CD14-positive monocyte (primary cell): Measurements from ENCODE around the gene CACNA1G. TPM values are rescaled to one million over a fixed set of nuclear protein-coding genes. Genes with fewer than 3 reads are reported as not detected.

Source experiments
- DNase-seq, 3 donors: peaks; one replicate each; pipeline ENCODE4 v3.0.0-alpha.2; 2011 to 2022
- H2AFZ ChIP-seq: 2 replicates; pipeline ENCODE4 v1.6.0; 2012; ENCODE audit warnings: mild to moderate bottlenecking, low read depth, low read length, inconsistent platforms; ENCODE audit not compliant: insufficient read depth, poor library complexity, severe bottlenecking
- H3K27ac ChIP-seq, 2 donors: 1 replicate in 1 of 2; 2 replicates in 1 of 2; pipeline ENCODE4 v1.5.1; 2012 to 2013; ENCODE audit warnings: low read length in 2 of 2, control low read depth in 1 of 2, inconsistent platforms in 1 of 2, low read depth in 1 of 2, mild to moderate bottlenecking in 1 of 2
- H3K27me3 ChIP-seq, 2 donors: one replicate each; pipeline versions ENCODE4 v1.6.0 to v1.6.1; 2011 to 2013; ENCODE audit warnings: low read length in 2 of 2; ENCODE audit not compliant: control insufficient read depth in 2 of 2, insufficient read depth in 2 of 2
- H3K36me3 ChIP-seq, 2 donors: replicated peaks in 1 of 2; 1 replicate in 1 of 2; 2 replicates in 1 of 2; pipeline versions ENCODE4 v1.5.1 to v1.6.1; 2012 to 2013; ENCODE audit warnings: low read length in 2 of 2, control low read depth in 1 of 2, inconsistent platforms in 1 of 2, mild to moderate bottlenecking in 1 of 2; ENCODE audit not compliant: insufficient read depth in 2 of 2, control insufficient read depth in 1 of 2
- H3K4me1 ChIP-seq, 2 donors: 1 replicate in 1 of 2; 2 replicates in 1 of 2; pipeline versions ENCODE4 v1.5.1 to v1.6.1; 2012 to 2013; ENCODE audit warnings: low read length in 2 of 2, control low read depth in 1 of 2, inconsistent platforms in 1 of 2, mild to moderate bottlenecking in 1 of 2, moderate library complexity in 1 of 2; ENCODE audit not compliant: insufficient read depth in 2 of 2, control insufficient read depth in 1 of 2
- H3K4me2 ChIP-seq: replicated peaks from 2 replicates; pipeline ENCODE3; 2012; ENCODE audit warnings: low read length, moderate library complexity, mild to moderate bottlenecking; ENCODE audit not compliant: poor library complexity, severe bottlenecking; ENCODE audit errors: extremely low read depth
- H3K4me3 ChIP-seq, 3 experiments: fragments of 200-600 bp in 1 of 3; sonication (generic) in 1 of 3; replicated peaks in 1 of 3; 1 replicate in 2 of 3; 2 replicates in 1 of 3; pipeline ENCODE4 v1.5.1; 2011 to 2013; ENCODE audit warnings: low read length in 3 of 3, mild to moderate bottlenecking in 3 of 3, control low read depth in 2 of 3, low read depth in 2 of 3, inconsistent platforms in 1 of 3, moderate library complexity in 1 of 3
- H3K79me2 ChIP-seq: 2 replicates; pipeline ENCODE4 v1.6.0; 2012; ENCODE audit warnings: mild to moderate bottlenecking, control low read depth, inconsistent platforms, low read length, moderate library complexity; ENCODE audit not compliant: insufficient read depth
- H3K9ac ChIP-seq: 2 replicates; pipeline ENCODE4 v1.6.0; 2017; ENCODE audit warnings: low read length, mild to moderate bottlenecking; ENCODE audit not compliant: insufficient read depth, poor library complexity, severe bottlenecking
- H3K9me3 ChIP-seq, 2 donors: replicated peaks in 1 of 2; 1 replicate in 1 of 2; 2 replicates in 1 of 2; pipeline versions ENCODE4 v1.5.1 to v1.6.1; 2012 to 2013; ENCODE audit warnings: low read length in 2 of 2, control low read depth in 1 of 2; ENCODE audit not compliant: control insufficient read depth in 1 of 2, insufficient read depth in 1 of 2
- H4K20me1 ChIP-seq: 2 replicates; pipeline ENCODE4 v1.6.0; 2012; ENCODE audit warnings: mild to moderate bottlenecking, low read length, control low read depth, moderate library complexity; ENCODE audit not compliant: insufficient read depth
- H3K27ac Mint-ChIP-seq, 7 donors: one replicate each; pipeline ENCODE4 v1.8.0; 2020; ENCODE audit warnings: mild to moderate bottlenecking in 7 of 7, mixed read lengths in 7 of 7, moderate library complexity in 6 of 7, inconsistent platforms in 2 of 7
- H3K27me3 Mint-ChIP-seq, 3 donors: one replicate each; pipeline ENCODE4 v1.8.0; 2021 to 2022; ENCODE audit warnings: low read depth in 3 of 3, mild to moderate bottlenecking in 3 of 3, mixed read lengths in 3 of 3, moderate library complexity in 3 of 3, inconsistent platforms in 1 of 3
- H3K36me3 Mint-ChIP-seq, 2 donors: one replicate each; pipeline ENCODE4 v1.8.0; 2020; ENCODE audit warnings: mixed read lengths in 2 of 2, inconsistent platforms in 1 of 2, mild to moderate bottlenecking in 1 of 2
- H3K4me1 Mint-ChIP-seq: one replicate; pipeline ENCODE4 v1.8.0; 2020; ENCODE audit warnings: mild to moderate bottlenecking, mixed read lengths
- H3K4me3 Mint-ChIP-seq, 2 donors: one replicate each; pipeline ENCODE4 v1.8.0; 2020; ENCODE audit warnings: mild to moderate bottlenecking in 2 of 2, mixed read lengths in 2 of 2, moderate library complexity in 1 of 2
- H3K9me3 Mint-ChIP-seq, 7 donors: one replicate each; pipeline ENCODE4 v1.8.0; 2020 to 2022; ENCODE audit warnings: mixed read lengths in 7 of 7, mild to moderate bottlenecking in 6 of 7, moderate library complexity in 6 of 7, inconsistent platforms in 2 of 7
- WGBS: methylation state at CpG from one replicate; pipeline ENCODE4 v1.1.5; 2013; ENCODE audit warnings: missing lambda C conversion rate; ENCODE audit not compliant: insufficient coverage; 5-methylcytosine and 5-hydroxymethylcytosine counted together
- intact Hi-C, 2 donors: fragments of 100-400 bp; cut with micrococcal nuclease; formaldehyde crosslinking; loops; one replicate each; pipeline versions ENCODE4 v1.15.0 to v1.15.1; 2023
- polyA plus RNA-seq, 3 donors: library from polyadenylated mRNA; depleted of rRNA in 1 of 3; unstranded in 2 of 3; stranded (reverse) in 1 of 3; fragments of 300-500 nt in 2 of 3; fragments of >200 nt in 1 of 3; fragmentation: Illumina TruSeq in 2 of 3; gene quantifications; 1 replicate in 2 of 3; 2 replicates in 1 of 3; pipeline ENCODE4 v1.2.3, GENCODE V29; 2012 to 2021
- TF ChIP-seq, protein P1 (sequence below): fragments of 200-600 bp; IDR thresholded peaks from one replicate; pipeline ENCODE4 v1.8.0; 2022; ENCODE audit warnings: antibody characterized with exemption, mild to moderate bottlenecking

Gene CACNA1G
- polyA plus RNA-seq, 3 donors, result 0.03 TPM; not detected in 2

DNA sequence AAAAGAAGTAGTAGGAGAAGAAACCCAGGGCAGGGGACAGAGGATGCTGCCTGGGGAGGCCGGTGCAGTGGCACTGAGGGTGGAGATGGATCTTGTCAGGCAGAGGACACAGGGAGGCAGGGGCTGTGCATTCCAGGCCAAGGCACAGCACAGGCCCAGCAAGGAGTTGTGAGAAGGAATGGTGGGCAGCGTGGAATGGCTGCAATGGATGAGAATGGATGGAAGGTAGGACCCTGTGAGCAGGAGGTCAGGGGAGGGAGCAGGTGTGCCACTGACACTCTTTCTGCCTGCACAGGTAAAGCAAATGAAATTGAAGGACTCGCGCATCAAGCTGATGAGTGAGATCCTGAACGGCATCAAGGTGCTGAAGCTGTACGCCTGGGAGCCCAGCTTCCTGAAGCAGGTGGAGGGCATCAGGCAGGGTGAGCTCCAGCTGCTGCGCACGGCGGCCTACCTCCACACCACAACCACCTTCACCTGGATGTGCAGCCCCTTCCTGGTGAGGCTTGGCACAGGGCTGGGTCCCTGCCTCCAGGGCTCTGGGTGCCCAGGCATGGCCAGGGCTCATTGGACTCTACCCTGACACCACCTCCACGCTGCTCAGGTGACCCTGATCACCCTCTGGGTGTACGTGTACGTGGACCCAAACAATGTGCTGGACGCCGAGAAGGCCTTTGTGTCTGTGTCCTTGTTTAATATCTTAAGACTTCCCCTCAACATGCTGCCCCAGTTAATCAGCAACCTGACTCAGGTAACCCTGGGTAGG, 106.9 kb downstream of the CACNA1G start:
- H3K9ac ChIP-seq, result no peak overlapping the region
- Mint-ChIP-seq H3K36me3 (peaks cover 0 to 4% of the 10 kb centered on the region in 2 donors), H3K9me3 (no peaks in the 10 kb centered on the region), H3K27me3 (peaks cover 0 to 10% (median 7%) of the 10 kb centered on the region in 3 donors), H3K4me1 (peaks cover 30% of the 10 kb centered on the region), H3K27ac (no peak overlapping the region), H3K4me3 (no peak overlapping the region)
- no peaks in the 10 kb centered on the region for H3K36me3 ChIP-seq
- H4K20me1 ChIP-seq, result no peaks in the 10 kb centered on the region
- TF ChIP-seq, protein P1, sequence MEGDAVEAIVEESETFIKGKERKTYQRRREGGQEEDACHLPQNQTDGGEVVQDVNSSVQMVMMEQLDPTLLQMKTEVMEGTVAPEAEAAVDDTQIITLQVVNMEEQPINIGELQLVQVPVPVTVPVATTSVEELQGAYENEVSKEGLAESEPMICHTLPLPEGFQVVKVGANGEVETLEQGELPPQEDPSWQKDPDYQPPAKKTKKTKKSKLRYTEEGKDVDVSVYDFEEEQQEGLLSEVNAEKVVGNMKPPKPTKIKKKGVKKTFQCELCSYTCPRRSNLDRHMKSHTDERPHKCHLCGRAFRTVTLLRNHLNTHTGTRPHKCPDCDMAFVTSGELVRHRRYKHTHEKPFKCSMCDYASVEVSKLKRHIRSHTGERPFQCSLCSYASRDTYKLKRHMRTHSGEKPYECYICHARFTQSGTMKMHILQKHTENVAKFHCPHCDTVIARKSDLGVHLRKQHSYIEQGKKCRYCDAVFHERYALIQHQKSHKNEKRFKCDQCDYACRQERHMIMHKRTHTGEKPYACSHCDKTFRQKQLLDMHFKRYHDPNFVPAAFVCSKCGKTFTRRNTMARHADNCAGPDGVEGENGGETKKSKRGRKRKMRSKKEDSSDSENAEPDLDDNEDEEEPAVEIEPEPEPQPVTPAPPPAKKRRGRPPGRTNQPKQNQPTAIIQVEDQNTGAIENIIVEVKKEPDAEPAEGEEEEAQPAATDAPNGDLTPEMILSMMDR, result no peak
- no peaks in the 10 kb centered on the region for H3K79me2 ChIP-seq
- H3K9me3 ChIP-seq, result no peaks in the 10 kb centered on the region
- H3K4me2 ChIP-seq, result no peak overlapping the region
- peaks cover 4 to 34% of the 10 kb centered on the region in 2 donors for H3K4me1 ChIP-seq
- intact Hi-C loops, result no loop called here
- no peaks in the 10 kb centered on the region for H3K27me3 ChIP-seq
- no peak overlapping the region for H3K27ac ChIP-seq
- H3K4me3 ChIP-seq, result no peak overlapping the region
- H2AFZ ChIP-seq, result no peak overlapping the region
- WGBS, result 92% methylated on average over 9 of the region's 14 CpGs
- no peak for DNase-seq

DNA sequence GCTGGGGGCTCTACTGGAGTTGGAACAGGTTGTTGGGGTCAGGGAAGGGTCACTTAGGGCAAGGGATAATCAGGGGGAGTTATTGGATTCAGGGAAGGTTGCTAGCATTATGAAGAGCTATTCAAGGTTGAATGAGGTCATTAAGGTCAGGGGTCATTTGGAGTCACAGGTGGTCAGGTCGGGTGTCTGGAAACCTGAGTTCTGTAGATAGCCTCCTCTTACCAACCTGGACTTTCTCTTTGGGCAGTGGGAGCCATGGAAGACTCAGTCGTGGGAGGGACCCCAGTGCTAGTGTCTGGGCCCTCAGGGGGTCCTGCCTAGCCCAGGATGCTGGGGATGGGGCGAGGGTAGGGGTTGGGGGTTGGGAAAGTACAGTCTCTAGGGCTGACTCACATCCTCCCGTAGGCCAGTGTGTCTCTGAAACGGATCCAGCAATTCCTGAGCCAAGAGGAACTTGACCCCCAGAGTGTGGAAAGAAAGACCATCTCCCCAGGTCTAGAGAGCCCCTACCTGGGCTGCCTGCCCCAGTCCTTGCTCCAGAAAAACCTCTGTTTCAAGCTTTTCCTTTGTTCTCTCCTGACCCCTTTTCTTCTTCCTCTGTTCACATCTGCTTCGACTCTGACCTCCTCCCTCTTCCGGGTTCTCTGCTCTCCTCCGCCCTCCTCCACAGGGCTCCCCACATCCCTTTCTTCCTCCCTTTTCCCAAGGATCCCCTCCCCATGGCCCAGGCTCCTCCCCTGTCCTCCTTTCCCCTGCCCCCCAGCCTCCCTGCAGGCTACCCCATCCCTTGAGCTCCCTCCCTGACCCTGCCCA, 107.7 kb downstream of the CACNA1G start:
- Histone ChIP-seq H3K36me3 (no peaks in the 10 kb centered on the region), H4K20me1 (no peaks in the 10 kb centered on the region), H3K4me2 (no peak overlapping the region), H3K4me3 (no peak overlapping the region), H3K9ac (no peak overlapping the region), H3K27ac (no peak overlapping the region), H2AFZ (peak overlapping the region; percentile 31), H3K79me2 (no peaks in the 10 kb centered on the region), H3K27me3 (no peaks in the 10 kb centered on the region), H3K9me3 (no peaks in the 10 kb centered on the region), H3K4me1 (peaks cover 0 to 29% of the 10 kb centered on the region in 2 donors)
- peak in 1 of 3 donors; percentile 63 for DNase-seq
- Mint-ChIP-seq H3K36me3 (peaks cover 0 to 4% of the 10 kb centered on the region in 2 donors), H3K27me3 (peaks cover 0 to 10% (median 10%) of the 10 kb centered on the region in 3 donors), H3K9me3 (no peaks in the 10 kb centered on the region), H3K4me1 (peaks cover 22% of the 10 kb centered on the region), H3K27ac (peak overlapping the region in 1 of 7 donors; percentile 63), H3K4me3 (peak overlapping the region in 1 of 2 donors; percentile 56)
- WGBS, result 47% methylated on average over 6 of the region's 8 CpGs
- intact Hi-C loops, result no loop called here
- TF ChIP-seq, protein P1, result no peak
